SK-N-SH (cell line): ENCODE results near the gene PDS5B.

ENCODE experiments used
- FOSL2 ChIP-seq: IDR thresholded peaks from 2 replicates; pipeline ENCODE4 v1.4.0; 2012; ENCODE audit warnings: low read depth, mild to moderate bottlenecking, moderate library complexity, borderline replicate concordance
- PBX3 ChIP-seq: IDR thresholded peaks from 2 replicates; pipeline ENCODE4; 2012
- SIN3A ChIP-seq: IDR thresholded peaks from 2 replicates; pipeline ENCODE4 v1.6.1; 2012; ENCODE audit warnings: low read depth, mild to moderate bottlenecking, low read length, moderate library complexity, borderline replicate concordance
- SMC3 ChIP-seq: IDR thresholded peaks from 2 replicates; pipeline ENCODE4 v1.6.1; 2012; ENCODE audit warnings: low read depth, low read length, improper control_type of control experiment
- USF1 ChIP-seq: IDR thresholded peaks from 2 replicates; pipeline ENCODE4 v1.4.0; 2012; ENCODE audit warnings: low read depth, borderline replicate concordance
- TF ChIP-seq, protein P1 (sequence below): fragments of 200-600 bp; sonication (generic); IDR thresholded peaks from 2 replicates; pipeline ENCODE4 v1.6.1; 2017; ENCODE audit warnings: antibody characterized with exemption, mild to moderate bottlenecking, moderate library complexity

- TF ChIP-seq FOSL2: no peak
- no peak for TF ChIP-seq SIN3A
- TF ChIP-seq USF1: no peak
- TF ChIP-seq, protein P1, sequence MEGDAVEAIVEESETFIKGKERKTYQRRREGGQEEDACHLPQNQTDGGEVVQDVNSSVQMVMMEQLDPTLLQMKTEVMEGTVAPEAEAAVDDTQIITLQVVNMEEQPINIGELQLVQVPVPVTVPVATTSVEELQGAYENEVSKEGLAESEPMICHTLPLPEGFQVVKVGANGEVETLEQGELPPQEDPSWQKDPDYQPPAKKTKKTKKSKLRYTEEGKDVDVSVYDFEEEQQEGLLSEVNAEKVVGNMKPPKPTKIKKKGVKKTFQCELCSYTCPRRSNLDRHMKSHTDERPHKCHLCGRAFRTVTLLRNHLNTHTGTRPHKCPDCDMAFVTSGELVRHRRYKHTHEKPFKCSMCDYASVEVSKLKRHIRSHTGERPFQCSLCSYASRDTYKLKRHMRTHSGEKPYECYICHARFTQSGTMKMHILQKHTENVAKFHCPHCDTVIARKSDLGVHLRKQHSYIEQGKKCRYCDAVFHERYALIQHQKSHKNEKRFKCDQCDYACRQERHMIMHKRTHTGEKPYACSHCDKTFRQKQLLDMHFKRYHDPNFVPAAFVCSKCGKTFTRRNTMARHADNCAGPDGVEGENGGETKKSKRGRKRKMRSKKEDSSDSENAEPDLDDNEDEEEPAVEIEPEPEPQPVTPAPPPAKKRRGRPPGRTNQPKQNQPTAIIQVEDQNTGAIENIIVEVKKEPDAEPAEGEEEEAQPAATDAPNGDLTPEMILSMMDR: no peak
- no peak for TF ChIP-seq PBX3
- TF ChIP-seq SMC3: no peak
Measured at GRCh38 chr13:32545083-32545482, 41.2 kb upstream of the PDS5B start.
